ENCODE measurements around the gene GATAD2A.
"Not testable (repeated sequence)": the region's sequence is repeated elsewhere in the genome, so short reads cannot be mapped to it uniquely, and the experiment has no call there.

Gene GATAD2A, protein sequence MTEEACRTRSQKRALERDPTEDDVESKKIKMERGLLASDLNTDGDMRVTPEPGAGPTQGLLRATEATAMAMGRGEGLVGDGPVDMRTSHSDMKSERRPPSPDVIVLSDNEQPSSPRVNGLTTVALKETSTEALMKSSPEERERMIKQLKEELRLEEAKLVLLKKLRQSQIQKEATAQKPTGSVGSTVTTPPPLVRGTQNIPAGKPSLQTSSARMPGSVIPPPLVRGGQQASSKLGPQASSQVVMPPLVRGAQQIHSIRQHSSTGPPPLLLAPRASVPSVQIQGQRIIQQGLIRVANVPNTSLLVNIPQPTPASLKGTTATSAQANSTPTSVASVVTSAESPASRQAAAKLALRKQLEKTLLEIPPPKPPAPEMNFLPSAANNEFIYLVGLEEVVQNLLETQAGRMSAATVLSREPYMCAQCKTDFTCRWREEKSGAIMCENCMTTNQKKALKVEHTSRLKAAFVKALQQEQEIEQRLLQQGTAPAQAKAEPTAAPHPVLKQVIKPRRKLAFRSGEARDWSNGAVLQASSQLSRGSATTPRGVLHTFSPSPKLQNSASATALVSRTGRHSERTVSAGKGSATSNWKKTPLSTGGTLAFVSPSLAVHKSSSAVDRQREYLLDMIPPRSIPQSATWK

DNA sequence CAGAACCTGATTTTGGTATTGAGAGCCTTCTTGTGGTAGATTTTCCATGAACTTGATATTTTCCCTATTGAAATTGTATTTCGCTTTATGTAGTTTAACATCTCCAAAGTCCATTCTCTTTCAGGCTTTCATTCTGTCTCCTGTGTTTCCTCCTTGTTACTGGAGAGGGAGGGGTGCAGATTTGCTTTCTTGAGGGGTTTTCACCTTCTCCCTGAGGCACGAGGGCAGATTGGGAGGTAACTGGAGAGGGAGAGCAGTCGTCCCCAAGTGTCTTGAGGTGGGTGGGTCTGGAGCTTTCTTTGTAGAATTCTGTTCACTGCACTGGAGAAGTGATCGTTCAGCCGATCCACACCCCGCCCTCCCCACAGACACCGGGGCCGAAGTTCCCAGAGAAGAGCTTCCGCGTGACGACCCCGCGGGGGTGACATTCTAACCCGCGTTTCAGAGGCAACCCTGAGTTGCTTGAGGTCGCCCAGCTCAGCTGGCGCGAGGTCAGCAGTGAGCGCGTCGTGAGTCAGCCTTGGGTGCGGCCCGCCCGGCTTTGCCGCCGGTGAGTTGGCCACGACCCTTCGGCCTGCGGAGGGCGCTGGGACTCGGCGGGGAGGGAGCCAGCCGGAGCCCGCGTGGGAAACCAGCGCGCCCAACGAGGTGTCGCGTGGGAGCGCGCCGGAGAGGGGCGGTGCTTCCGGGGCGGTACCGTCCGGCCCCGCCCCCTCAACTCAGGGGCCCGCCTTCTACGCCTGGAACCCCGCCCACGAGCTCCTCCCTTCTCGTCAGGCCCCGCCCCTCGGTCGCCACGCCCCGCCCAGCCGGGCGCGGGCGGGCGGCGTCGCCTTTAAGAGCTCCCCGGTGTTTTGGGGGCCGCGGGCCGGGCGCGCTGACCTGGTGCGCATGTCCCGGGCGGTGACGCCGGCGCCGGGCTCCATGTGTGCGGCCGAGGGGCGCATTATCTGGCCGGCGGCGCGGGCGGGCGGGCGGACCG lies at the start of gene GATAD2A:
Gene GATAD2A (plus strand): TSS at position 797 of the 982 bp plus-strand sequence. CDS start 59,671 bp downstream, outside the sequence.
- DNase-seq, result peak; percentile 88

DNA sequence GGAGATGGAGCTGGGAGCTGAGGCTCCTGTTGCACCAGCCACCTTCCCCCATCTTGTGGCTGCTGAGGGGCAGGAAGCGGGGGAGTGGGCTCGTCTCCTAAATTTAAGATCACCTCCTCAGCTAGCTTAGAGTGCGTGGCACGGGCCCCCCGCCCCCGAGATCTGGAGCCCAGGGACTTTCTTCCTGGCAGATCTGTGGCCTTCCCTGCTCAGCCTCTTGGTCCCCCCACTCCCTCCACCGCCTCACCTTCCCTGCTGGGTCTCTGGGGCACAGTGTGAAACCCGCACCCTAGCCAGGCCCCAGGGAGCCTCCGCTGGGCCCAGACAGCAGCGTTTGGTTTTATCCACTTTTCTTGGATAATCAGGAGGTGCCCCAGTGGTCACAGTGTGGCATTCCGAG lies 49.0 kb upstream of the GATAD2A start:
- DNase-seq, result no peak

DNA sequence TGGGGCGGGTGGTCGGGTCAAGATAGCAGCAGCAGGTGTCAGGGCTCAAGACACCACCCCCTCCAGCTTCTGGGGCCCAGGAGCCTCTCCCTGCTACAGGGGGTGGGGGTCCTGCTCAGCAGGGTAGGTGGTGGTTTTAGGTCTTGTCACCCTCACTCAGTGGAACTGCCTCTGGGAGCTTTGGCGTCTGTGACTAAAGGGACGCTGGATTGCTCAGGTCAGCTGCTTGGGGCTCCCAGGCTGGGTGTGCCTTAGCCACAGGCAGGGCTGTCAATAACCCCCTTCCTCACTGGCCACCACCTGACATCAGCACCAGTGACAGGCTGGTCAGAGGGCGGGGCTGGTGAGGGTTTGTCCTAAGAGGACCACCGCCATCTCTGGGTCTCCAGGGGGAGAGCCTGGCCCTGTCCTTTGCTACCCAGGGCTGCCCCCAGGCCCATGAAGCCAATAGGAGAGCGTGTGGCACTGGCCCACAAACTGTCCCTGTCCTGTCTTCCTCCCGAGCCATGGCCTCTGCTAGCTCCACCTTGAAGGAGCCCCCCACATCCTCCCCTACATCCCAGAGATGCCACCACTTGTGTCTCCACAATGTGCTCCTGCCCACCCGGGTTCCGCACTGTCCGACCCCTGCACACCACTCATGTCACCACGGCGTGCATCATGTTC lies 48.4 kb upstream of the GATAD2A start:
- DNase-seq, result no peak

DNA sequence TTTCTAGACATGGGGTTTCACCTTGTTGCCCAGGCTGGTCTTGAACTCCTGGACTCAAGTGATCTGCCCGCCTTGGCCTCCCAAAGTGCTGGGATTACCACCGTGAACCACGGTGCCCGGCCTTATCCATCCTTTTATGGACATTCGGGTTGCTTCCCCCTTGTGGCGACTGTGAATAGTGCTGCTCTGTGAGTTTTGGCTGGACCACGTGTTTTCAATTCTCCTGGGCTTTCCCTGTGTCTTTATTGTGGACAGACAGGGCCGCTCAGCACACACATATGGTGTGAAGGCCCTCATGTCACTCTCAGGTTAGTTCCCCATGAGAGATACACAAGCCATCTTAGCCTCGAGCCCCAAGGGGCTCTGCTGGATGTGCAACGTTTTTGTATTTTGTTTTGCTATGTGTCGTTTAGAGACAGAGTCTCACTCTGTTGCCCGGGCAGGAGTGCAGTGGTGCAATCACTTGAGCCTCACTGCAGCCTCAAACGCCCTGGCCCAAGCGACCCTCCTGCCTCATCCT lies 44.3 kb upstream of the GATAD2A start:
- peak; percentile 74 for DNase-seq

DNA sequence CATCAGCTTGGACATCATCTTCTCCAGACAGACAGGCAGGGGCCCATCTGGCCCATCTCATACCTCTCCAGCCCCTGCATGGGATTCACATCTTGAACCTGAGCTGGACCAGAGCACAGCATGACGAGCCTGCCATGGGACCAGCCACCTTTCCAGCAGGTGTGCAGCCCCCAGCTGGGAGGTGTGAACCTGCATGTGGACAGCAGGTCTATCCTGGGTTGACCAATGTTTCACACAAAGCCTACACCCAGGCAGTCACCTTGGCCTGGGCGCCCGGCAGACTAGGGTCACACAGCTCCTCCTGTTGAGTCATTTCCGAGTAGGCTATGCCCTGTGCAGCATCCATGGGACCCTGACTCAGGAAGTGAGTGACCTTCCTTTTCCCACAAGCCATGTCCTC lies 43.4 kb upstream of the GATAD2A start:
- no peak for DNase-seq

DNA sequence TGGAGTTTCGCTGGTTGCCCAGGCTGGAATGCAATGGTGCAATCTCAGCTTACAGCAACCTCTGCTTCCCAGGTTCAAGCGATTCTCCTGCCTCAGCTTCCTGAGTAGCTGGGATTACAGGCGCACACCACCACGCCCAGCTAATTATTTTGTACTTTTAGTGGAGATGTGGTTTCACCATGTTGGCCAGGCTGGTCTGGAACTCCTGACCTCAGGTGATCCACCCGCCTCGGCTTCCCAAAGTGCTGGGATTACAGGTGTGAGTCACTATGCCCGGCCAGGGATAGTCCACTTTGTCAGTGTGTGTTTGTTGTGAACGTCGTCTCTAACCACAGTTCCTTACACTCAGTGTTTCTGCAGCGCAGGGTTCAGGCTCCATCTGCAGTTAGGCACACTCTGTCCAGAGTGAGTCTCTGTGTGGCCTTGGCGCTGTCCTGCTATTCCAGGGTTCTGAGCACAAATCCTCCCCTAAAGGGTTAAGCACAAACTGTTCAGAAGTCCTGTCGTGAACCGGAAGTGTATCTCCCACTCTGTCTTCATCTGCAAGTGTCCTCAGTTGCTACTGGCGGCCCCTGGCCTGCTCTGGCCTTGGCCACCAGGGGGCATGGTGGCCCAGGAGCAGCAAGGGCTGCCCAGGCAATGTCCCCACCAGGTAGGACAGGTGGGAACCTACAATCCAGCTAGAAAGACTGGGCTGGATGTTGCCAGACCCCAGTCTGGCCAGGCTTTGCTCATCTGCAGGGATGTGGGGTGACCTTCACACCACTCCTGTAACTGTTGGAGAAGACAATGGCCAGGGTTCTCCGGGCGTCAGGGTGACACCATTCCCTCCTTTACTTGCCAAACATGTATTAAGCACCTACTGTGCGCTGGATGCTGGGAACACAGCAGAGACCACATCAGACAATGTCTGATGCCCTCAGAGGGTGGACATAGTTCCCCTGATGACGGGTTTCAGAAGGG lies 38.8 kb upstream of the GATAD2A start:
- peak; percentile 74 for DNase-seq

DNA sequence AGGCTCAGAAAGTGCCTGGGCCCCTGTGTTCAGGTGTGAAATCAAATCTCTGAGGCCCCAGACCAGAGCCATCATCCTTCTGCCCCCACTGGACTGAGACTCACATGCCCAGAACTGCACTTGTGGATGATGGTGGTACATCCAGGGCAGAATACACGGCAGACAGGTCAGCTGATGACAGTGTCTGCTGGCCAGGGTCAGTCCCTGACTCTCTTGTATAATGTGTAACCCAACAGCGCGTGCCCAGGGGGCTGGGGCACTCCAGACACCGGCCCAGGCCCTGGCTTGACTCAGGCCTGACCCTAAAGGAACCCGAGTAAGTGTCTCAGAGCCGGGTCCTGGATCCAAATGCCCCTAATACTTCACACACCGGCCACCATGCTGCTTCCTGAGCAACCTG lies 37.4 kb upstream of the GATAD2A start:
- no peak for DNase-seq

DNA sequence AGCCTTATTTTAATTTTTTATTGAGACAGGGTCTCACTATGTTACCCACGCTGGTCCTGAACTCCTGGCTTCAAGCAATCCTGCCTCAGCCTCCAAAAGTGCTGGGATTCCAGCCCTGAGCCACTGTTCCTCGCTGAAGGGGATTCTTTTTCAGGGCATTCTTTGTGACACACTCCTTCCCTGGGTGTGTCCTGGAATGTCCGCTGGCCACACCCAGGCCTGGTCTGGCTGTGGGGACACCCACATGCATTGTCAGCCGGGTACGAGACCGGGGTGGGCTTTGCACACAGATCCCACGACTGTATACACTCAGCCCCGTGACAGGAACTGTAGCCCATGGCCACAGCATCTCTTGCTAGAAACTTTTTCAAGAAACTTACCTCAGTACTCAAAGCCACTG lies 34.4 kb upstream of the GATAD2A start:
- DNase-seq, result no peak

DNA sequence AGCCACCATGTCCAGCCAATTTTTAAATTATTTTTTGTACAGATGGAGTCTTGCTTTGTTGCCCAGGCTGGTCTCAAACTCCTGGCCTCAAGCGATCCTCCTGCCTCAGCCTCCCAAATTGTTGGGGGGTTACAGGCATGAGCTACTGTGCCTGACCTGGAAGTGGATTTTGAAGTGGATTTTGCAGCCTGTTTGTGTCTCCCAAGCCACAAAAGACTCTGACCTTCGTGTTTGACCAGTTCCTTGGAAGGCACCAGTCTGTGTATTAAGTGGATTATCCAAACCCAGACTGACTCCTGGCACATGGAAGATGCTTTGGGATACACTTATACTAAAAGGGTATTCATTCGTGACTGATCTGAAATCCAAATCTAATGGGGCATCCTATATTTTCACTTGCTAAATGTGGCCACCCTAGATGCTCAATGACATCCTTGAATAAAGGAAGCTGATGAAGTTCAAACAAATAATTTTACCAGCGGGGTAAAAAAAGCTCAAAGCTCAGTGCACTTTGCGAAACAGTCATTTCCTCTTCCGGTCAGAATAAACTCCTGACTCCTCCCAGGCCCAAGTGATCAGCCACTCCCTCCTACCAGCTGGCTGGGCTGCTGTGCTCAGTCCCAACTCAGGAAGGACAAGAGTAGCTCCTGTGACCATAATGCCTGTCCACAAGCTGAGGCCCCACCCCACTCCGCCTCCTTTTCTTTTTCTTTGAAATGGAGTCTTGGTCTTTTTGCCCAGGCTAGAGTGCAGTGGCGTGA lies 32.6 kb upstream of the GATAD2A start:
- DNase-seq, result peak; percentile 52

DNA sequence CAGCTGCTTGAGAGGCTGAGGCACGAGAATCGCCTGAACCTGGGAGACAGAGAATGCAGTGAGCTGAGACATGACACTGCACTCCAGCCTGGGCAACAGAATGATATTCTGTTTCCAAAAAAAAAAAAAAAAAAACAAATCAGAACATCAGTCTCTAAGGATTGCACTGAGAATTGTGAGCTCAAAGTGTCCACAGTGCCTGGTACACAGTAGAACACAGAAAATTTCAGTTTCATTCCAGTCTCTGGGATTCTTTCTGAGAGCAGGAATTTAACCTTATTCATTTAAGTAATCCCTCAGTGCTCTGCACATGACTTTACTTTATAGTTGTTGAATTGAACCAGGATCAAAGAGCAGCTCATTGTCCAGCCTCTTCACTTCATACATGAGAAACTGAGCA lies 25.9 kb upstream of the GATAD2A start:
- no peak for DNase-seq

DNA sequence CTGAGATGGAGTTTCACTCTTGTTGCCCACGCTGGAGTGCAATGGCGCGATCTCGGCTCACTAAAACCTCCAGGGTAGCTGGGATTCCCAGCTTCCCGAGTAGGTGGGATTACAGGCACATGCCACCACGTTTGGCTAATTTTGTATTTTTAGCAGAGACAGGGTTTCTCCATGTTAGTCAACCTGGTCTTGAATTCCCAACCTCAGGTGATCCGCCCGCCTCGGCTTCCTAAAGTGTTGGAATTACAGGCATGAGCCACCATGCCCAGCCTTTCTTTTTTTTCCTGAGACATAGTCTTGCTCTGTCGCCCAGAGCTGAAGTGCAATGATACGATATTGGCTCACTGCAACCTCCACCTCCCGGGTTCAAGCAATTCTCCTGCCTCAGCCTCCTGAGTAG lies 25.2 kb upstream of the GATAD2A start:
- DNase-seq, result not testable (repeated sequence)

DNA sequence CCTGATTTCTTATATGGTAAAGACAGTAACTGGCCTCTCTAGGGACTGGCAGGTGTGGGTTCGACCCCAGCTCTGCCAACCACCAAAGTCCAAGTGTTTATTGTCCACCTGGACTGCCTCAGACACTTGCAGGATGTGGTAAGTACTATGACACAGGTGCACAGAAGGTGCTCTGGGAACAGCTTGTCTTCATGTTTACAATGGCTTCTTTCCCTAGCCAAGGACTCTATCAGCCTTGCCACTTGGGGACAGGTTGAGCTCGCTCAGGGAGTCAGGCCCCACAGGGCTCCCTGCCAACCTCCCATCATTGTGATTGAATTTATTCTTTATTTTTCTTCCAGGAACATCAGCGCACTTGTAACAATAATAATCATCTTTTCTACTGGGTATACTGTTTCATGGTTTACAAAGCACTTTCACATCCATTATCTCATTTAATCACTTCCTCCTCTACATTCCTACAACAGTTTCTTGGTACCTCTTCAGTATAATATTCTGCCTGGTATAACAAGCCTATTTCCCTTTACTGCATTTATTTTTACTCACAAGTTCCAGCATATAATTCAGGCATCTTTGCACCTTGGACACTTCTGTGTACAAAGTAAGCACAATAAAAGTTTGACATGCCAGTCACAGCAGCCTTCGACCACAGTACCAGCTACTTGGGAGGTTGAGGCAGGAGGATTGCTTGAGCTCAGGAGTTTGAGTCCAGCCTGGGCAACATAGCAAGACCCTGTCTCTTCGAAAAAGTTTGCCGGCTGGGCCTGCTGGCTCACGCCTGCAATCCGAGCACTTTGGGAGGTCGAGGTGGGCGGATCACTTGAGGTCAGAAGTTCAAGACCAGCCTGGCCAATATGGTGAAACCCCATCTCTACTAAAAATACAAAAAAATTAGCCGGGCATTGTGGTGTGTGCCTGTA lies 24.2 kb upstream of the GATAD2A start:
- no peak for DNase-seq

DNA sequence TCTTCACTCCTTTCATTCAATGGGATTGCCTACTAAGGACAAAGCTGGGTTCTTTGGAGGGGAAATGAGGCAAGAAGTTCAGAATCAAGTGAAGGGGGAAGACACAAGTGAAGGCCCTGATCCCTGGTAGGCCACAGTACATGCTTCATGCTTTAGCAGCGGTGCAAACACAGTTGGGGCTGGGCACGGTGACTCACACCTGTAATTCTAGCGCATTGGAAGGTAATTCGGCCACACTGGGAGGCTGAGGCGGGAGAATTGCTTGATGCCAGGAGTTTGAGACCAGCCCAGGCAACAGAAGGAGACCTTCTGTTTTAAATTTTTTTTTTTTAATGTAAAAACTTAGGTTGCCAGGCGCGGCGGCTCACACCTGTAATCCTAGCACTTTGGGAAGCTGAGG lies 23.4 kb upstream of the GATAD2A start:
- DNase-seq, result no peak

DNA sequence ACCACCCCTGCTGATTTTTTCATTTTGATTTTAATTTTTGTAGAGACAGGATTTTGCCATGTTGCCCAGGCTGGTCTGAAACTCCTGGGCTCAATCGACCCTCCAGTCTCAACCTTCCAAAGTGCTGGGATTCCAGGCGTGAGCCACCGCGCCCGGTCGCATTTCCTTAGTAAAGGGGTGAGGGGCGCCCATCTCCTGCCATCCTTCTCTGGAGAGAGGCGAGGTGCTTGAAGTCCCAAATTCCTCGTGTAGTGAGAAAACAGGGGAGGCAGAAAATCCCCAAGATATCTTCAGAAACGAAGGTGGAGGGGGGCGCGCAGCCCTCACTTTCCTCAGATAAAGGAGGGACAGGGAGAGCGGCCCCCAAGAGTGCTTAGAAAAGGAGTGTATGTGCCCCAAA lies 21.0 kb upstream of the GATAD2A start:
- no peak for DNase-seq

DNA sequence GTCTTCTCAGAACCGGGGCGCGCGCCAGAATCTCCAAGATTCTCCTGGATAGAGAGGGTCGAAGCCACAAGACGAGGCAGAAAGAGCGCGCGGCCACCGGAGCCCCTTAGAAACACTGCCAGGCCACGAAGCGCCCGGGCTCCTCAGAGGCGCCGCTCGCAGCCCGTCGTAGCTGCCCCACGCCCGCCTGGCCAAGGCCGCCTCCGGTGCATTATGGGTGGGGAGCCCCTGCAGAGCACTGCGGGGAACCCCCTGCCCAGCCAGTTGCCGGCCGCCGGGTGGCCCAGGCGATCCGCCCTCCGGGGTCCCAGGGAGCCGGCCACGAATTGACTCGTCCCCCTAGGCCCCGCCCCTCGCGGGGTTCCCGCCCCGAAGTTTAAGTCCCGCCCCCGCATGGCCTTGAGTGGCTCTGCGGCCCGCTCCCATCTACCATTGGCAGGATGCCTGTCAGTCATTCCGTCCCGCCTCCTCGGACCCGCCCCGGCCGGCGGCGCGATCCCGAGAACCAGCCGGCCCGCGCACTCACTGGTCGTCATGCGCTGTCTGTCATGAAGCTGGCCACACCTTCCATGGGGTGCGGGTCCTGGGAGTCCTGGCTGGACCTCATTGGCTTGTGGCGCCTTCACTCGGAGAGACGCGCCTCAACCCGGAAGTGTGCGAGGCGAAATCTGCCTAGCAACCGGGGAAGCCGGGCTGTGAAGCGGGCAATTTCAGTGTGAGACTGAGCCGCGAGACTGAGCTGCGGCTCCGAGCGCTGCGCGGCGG lies 20.2 kb upstream of the GATAD2A start:
- peak; percentile 100 for DNase-seq

DNA sequence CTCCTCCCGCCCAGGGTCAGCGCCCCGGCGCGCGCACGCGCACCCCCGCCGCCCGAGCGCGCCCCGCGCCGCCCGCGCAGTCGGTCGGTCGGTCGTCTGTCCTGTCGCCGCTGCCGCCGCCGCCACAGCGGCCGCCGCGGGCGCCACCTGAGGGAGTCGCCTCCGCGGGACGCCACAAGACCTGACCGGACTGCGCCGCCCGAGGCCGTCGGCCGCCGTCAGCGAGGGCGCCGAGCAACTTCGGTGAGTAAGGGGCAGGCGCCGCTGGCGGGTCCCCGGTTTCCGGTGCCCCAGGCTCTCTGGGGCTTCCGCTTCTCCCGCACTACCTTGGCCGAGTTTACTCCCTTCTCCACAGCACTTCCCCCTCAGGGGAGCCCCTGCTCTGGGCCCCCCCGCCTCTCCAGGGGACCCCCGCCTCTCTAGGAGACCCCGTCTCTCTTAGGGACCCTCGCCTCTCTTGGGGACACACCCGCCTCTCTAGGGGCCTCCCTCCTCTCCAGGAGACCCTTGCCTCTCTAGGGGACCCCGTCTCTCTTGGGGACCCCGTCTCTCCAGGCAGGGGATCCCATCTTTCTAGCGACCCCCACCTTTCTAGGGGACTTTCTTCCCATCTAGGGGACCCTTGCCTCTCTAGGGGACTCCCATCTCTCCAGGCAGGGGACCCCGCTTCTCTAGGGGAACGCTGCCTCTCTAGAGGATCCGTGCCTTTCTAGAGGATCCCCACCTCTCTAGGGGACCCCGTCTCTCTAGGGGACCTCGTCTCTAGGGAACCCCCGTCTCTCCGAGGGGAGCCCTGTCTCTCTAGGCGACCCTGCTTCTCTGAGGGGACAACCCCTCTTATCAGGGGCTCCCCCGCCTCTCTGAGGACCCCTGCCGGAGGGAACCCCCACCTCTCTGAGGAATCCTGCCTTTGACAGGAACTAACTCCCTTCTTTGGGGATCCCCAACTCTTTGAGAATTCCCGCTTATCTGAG lies 19.3 kb upstream of the GATAD2A start:
- DNase-seq, result peak; percentile 61

DNA sequence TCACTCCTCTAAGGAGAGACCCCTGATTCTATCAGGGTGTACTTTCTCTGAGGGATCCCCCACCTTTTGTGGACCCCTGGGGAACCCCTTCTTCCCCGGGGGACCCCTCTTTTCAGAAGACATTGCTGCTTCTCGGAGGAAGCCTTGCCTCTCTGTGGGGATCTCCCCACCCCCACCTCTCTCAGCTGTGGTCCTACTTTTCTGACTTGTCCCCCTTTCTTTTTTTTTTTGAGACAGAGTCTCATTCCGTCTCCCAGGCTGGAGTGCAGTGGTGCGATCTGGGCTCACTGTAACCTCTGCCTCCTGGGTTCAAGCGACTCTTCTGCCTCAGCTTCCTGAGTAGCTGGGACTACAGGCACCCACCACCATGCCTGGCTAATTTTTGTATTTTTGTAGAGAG lies 18.4 kb upstream of the GATAD2A start:
- no peak for DNase-seq

Measured in activated naive CD4-positive, alpha-beta T cell treated with Interleukin-2 at 50 U/mL for 16 hours (primary cell).